Activated CD8-positive, alpha-beta T cell treated with anti-CD3 and anti-CD28 coated beads for 36 hours (primary cell): ENCODE measurements around the gene TMEM184B. TPM values are rescaled to one million over a fixed set of nuclear protein-coding genes. Genes with fewer than 3 reads are reported as not detected.
A peak's percentile ranks its signal among the peaks of the same experiment; 100 is the strongest.

ENCODE experiments used
- ATAC-seq: fragments of 200-7000 bp; cut with Tn5 transposase; one replicate; pipeline ENCODE4 v1.10.0; 2021; ENCODE audit warnings: mild to moderate bottlenecking, moderate library complexity
- CTCF ChIA-PET: fragments of 350-600 bp; sonication (Branson Sonifier 250); formaldehyde crosslinking; loops from one replicate; lab custom pipeline; 2021; ENCODE audit warnings: antibody characterized with exemption; lab: Charles Lee
- POLR2A ChIA-PET: fragments of 350-600 bp; sonication (Branson Sonifier 250); formaldehyde crosslinking; loops from one replicate; lab custom pipeline; 2021; ENCODE audit warnings: antibody characterized with exemption; lab: Charles Lee
- DNase-seq: peaks from one replicate; pipeline ENCODE4 v3.0.0-alpha.2; 2020
- H3K27ac Mint-ChIP-seq: one replicate; pipeline ENCODE4 v1.8.0; 2021; ENCODE audit warnings: mild to moderate bottlenecking, mixed read lengths
- H3K27me3 Mint-ChIP-seq: one replicate; pipeline ENCODE4 v1.8.0; 2021; ENCODE audit warnings: mixed read lengths
- H3K36me3 Mint-ChIP-seq: one replicate; pipeline ENCODE4 v1.8.0; 2021; ENCODE audit warnings: low read depth, mixed read lengths
- H3K4me1 Mint-ChIP-seq: one replicate; pipeline ENCODE4 v1.8.0; 2021; ENCODE audit warnings: low read depth, mixed read lengths
- H3K4me3 Mint-ChIP-seq: one replicate; pipeline ENCODE4 v1.8.0; 2021; ENCODE audit warnings: mild to moderate bottlenecking, moderate library complexity, mixed read lengths
- H3K9me3 Mint-ChIP-seq: one replicate; pipeline ENCODE4 v1.8.0; 2021; ENCODE audit warnings: mixed read lengths
- CTCF ChIP-seq: fragments of 200-600 bp; IDR thresholded peaks from one replicate; pipeline ENCODE4 v1.8.0; 2022; ENCODE audit warnings: antibody characterized with exemption, mild to moderate bottlenecking
- intact Hi-C: fragments of 100-400 bp; cut with micrococcal nuclease; formaldehyde crosslinking; loops from one replicate; pipeline ENCODE4 v1.10.0; 2022
- total RNA-seq, 2 experiments: library from RNA; stranded (reverse); gene quantifications; one replicate each; pipeline ENCODE4 v1.2.3, GENCODE V29; 2021

Gene TMEM184B
- 10 to 100 TPM; 15.7 to 16.8 TPM for total RNA-seq

- H3K4me1 Mint-ChIP-seq, result peaks cover 37% of the 10 kb centered on the region
- ChIA-PET POLR2A (interaction anchor here (0.8 to 1.8 kb wide), 5 partner anchors 16 to 297 kb away, joined by 3 to 5 read pairs (median 4); no protein-coding TSS in a partner anchor), CTCF (no interaction called here)
- peak within 1 kb of the TSS; percentile 91 for H3K27ac Mint-ChIP-seq
- TF ChIP-seq CTCF, result no peak
- H3K27me3 Mint-ChIP-seq, result no peaks in the 10 kb centered on the region
- H3K9me3 Mint-ChIP-seq, result no peaks in the 10 kb centered on the region
- peak within 1 kb of the TSS; percentile 84 for H3K4me3 Mint-ChIP-seq
- DNase-seq (peak; percentile 77), ATAC-seq (peak; percentile 95)
- no peaks in the 10 kb centered on the region for H3K36me3 Mint-ChIP-seq
- intact Hi-C loops, result no loop called here
Observed at GRCh38 chr22:38272373-38273134, at the start of gene TMEM184B. Gene TMEM184B, minus strand, starts transcription at chr22:38273010. Its CDS starts 25,049 bp downstream, at chr22:38247961.

- DNase-seq (no peak), ATAC-seq (no peak)
- Mint-ChIP-seq H3K27ac (no peak overlapping the region), H3K27me3 (no peaks in the 10 kb centered on the region), H3K9me3 (no peaks in the 10 kb centered on the region), H3K4me1 (peaks cover 1% of the 10 kb centered on the region), H3K36me3 (peaks cover 4% of the 10 kb centered on the region), H3K4me3 (no peak overlapping the region)
- intact Hi-C loops, result no loop called here
- CTCF ChIA-PET, result no interaction called here
- POLR2A ChIA-PET, result no interaction called here
- TF ChIP-seq CTCF, result no peak
Observed at GRCh38 chr22:38320605-38321402, 48.0 kb upstream of the TMEM184B start.

GRCh38 chr22:38318792-38319773, 46.3 kb upstream of the TMEM184B start:
- Mint-ChIP-seq H3K4me1 (peaks cover 18% of the 10 kb centered on the region), H3K27me3 (no peaks in the 10 kb centered on the region), H3K4me3 (no peak overlapping the region), H3K36me3 (peaks cover 10% of the 10 kb centered on the region), H3K9me3 (no peaks in the 10 kb centered on the region), H3K27ac (peak overlapping the region; percentile 8)
- ATAC-seq, result no peak
- intact Hi-C loops, result no loop called here
- DNase-seq, result no peak
- ChIA-PET CTCF (interaction anchor here (1.2 kb wide), 1 partner anchor 226 kb away, joined by 3 read pairs; no protein-coding TSS in a partner anchor), POLR2A (interaction anchor here (1.9 kb wide), 1 partner anchor 13 kb away, joined by 6 read pairs; no protein-coding TSS in a partner anchor)
- no peak for TF ChIP-seq CTCF

GRCh38 chr22:38317995-38318715, 45.3 kb upstream of the TMEM184B start:
- no peak for DNase-seq
- H3K27ac Mint-ChIP-seq, result peak overlapping the region; percentile 80

More at GRCh38 chr22:38317995-38318715, 45.3 kb upstream of the TMEM184B start:
- Mint-ChIP-seq H3K36me3 (peaks cover 14% of the 10 kb centered on the region), H3K4me3 (peak overlapping the region; percentile 77), H3K27me3 (no peaks in the 10 kb centered on the region), H3K9me3 (no peaks in the 10 kb centered on the region), H3K4me1 (peaks cover 28% of the 10 kb centered on the region)
- intact Hi-C loops, result no loop called here
- ATAC-seq, result no peak
- TF ChIP-seq CTCF, result no peak
- CTCF ChIA-PET, result interaction anchor here (1.0 to 1.7 kb wide), 5 partner anchors 12 to 266 kb away, joined by 3 to 7 read pairs (median 3); no protein-coding TSS in a partner anchor
- POLR2A ChIA-PET, result interaction anchor here (1.2 to 1.9 kb wide), 2 partner anchors 12 to 28 kb away, joined by 3 to 6 read pairs; no protein-coding TSS in a partner anchor
